ENCODE data around the gene STARD13. TPM values are rescaled to one million over a fixed set of nuclear protein-coding genes. Genes with fewer than 3 reads are reported as not detected.

Gene STARD13
- total RNA-seq, 1 donor = 11.0 TPM

DNA sequence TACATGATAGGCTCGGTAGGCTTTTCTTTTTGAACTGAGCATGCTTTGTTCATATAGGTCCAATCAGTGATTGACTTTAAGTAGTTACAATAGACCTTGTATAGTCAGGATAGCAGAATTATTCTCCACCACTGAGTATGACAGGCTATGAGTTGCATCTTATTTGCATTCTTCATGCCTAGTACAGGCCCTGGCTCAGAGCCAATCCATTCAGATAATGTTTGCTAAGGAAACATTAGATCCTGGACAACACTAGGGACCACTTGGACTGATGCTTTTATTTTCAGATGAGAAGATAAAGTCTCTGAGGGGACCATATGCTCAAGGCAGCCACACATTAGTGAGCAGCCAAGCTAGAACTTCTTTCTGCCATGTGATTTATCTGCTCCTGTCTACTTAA, 135.4 kb downstream of the STARD13 start:
- TF ChIP-seq, protein P1, sequence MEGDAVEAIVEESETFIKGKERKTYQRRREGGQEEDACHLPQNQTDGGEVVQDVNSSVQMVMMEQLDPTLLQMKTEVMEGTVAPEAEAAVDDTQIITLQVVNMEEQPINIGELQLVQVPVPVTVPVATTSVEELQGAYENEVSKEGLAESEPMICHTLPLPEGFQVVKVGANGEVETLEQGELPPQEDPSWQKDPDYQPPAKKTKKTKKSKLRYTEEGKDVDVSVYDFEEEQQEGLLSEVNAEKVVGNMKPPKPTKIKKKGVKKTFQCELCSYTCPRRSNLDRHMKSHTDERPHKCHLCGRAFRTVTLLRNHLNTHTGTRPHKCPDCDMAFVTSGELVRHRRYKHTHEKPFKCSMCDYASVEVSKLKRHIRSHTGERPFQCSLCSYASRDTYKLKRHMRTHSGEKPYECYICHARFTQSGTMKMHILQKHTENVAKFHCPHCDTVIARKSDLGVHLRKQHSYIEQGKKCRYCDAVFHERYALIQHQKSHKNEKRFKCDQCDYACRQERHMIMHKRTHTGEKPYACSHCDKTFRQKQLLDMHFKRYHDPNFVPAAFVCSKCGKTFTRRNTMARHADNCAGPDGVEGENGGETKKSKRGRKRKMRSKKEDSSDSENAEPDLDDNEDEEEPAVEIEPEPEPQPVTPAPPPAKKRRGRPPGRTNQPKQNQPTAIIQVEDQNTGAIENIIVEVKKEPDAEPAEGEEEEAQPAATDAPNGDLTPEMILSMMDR (IDR thresholded peaks at IDR 0.05; ENCODE audit: insufficient read depth, low read length) = no peak
- peak; percentile 42 for DNase-seq (ENCODE audit: low read depth)

DNA sequence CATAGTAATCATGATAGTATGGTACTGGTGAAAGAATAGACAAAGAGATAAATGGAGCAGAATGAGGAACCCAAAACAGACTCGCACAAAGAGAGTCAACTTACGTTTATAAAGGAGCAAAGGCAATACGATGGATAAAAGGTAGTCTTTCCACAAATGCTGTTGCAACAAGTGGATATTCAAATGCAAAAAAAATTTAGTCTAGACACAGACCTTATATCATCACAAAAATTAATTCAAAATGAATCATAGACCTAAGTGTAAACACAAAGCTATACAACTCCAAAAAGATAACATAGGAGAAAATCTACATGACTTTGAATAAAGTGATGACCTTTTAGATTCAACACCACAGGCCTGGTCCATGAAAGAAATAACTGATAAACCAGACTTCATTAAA, 137.7 kb downstream of the STARD13 start:
- no peak for DNase-seq (ENCODE audit: low read depth)
- no peak overlapping the region for H3K4me3 ChIP-seq (ENCODE audit: low read depth, low read length)
- TF ChIP-seq, protein P1 (IDR thresholded peaks at IDR 0.05; ENCODE audit: insufficient read depth, low read length) = no peak

More for the DNA sequence above, 135.4 kb downstream of the STARD13 start:
- H3K4me3 ChIP-seq (ENCODE audit: low read depth, low read length) = no peak overlapping the region

DNA sequence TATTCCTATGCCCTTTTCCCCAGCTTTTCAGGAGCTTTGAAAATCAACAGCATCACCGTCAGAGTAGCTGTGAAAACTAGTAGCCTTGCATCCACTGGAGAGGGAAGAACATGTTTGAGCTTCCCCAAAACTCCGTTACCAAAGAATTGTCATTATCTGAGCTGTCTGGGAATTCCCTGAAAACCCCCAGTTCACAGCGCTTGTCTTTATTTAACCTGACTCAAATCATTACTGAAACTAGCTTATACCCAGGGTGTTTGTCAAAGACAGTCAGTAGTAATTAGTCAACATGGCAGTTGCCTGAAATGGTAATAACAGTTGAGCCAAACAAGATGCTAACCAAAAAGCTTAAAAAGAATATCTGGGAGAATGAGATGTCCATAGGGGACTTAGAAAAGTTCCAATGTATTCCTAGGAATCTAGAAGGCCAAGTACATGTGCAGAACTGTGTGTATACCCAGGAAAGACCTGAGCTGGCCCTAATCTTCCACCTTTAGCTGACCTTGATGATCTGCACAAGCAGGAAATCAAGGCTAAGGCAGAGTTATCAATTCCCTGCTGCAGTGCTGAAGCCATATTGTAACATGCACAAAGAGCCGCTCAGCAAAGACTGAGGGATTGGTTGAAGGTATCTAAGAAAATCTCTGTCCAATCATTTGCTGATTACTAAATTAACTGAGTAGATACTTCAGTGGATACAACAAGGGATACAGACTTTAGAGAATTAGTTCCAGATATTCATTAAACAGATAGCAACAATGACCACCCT, 138.5 kb downstream of the STARD13 start:
- DNase-seq (ENCODE audit: low read depth) = no peak
- H3K4me3 ChIP-seq (ENCODE audit: low read depth, low read length) = no peak overlapping the region
- TF ChIP-seq, protein P1 (IDR thresholded peaks at IDR 0.05; ENCODE audit: insufficient read depth, low read length) = no peak

DNA sequence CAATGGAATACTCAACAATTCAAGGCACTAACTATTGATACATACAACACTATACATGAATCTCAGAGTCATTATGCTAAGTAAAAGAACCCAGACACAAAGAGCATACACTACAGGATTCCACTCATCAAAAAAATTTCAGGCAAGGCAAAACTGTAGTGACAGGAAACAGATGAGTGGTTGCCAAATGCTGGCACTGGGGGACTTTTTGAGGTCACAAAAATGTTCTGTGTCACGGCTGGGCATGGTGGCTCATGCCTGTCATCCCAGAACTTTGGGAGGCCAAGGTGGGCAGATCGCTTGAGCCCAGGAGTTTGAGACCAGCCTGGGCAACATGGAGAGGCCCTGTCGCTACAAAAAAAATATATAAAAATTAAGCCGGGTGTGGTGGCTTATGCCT, 139.9 kb downstream of the STARD13 start:
- H3K4me3 ChIP-seq (ENCODE audit: low read depth, low read length) = no peak overlapping the region
- no peak for DNase-seq (ENCODE audit: low read depth)
- TF ChIP-seq, protein P1 (IDR thresholded peaks at IDR 0.05; ENCODE audit: insufficient read depth, low read length) = no peak

DNA sequence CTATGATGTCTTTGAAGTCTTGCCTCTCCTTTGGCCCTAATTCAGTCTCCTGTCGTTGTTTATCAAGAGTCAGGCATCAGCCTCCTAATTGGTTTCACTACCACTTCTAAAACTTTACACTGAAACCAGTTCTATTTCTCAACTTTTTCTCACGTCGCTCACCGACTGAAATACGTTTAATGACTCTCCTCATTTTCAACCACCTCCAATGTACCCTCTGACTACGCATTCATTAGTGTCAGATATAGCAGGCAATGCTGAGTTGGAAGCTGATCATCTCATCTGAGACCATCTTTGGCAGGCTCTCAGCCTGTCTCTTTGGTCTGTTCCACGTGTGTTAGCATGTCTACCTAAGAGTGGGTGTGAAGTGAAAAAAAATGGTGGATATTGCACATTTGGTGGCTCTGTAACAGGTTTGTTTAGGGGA, 141.2 kb downstream of the STARD13 start:
- TF ChIP-seq, protein P1 (IDR thresholded peaks at IDR 0.05; ENCODE audit: insufficient read depth, low read length) = no peak
- H3K4me3 ChIP-seq (ENCODE audit: low read depth, low read length) = no peak overlapping the region
- DNase-seq (ENCODE audit: low read depth) = no peak

DNA sequence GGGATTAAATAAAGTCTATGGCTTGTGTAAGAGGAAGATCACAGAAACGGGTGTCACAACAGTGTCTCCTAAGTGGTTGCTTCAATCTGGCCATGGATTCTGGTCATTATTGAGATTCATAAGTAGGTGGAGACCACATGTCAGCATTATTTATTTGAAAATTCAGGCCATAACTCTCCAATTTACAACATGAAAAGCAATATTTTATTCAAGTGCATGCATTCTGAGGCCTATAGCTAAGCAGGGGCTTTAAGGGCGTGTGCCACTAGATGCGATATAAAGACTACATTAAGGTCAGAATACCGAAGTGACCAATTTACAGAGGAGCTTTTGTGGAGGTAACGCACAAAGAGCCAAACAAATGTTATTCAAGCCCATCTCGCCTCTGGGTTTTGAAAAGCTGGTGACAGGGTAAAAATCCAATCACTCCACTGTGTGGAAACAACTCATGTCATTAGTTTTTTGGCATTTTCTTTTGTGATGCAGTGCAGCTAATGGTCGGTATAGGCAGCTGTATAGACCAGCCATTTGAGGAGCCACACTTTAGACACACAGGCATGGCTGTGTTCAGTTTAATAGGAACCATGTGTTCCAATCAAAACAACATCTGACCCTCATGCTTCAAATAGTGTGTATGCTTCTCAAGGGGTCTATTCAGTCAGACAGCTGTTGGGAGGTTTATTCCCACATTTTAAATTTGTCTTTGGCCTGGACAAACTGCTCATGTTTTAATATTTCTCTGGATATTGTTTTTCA, 145.6 kb downstream of the STARD13 start:
- no peak for DNase-seq (ENCODE audit: low read depth)
- H3K4me3 ChIP-seq (ENCODE audit: low read depth, low read length) = no peak overlapping the region
- TF ChIP-seq, protein P1 (IDR thresholded peaks at IDR 0.05; ENCODE audit: insufficient read depth, low read length) = no peak

Data from fibroblast of the aortic adventitia (primary cell).